ENCODE data around the gene ZBTB45.
A peak's percentile ranks its signal among the peaks of the same experiment; 100 is the strongest.

The ZBTB45 gene
- 3.9 to 6.2 (median 6.2) reads per million in 4 donors for total RNA-seq

GRCh38 chr19:58519355-58520256, at the start of gene ZBTB45:
Gene ZBTB45 (minus strand): TSS chr19:58519810. CDS start chr19:58517673, 2,137 bp downstream.
- DNase-seq, result peak; percentile 79 to 96 (median 83)

GRCh38 chr19:58568453-58569130, 49.0 kb upstream of the ZBTB45 start:
- no peak for DNase-seq

GRCh38 chr19:58566989-58567388, 47.4 kb upstream of the ZBTB45 start:
- DNase-seq, result no peak

GRCh38 chr19:58563823-58564222, 44.2 kb upstream of the ZBTB45 start:
- no peak for DNase-seq

GRCh38 chr19:58563034-58563573, 43.5 kb upstream of the ZBTB45 start:
- DNase-seq, result peak in 1 of 5 donors; percentile 49

- DNase-seq, result peak in 2 of 5 donors; percentile 30 to 68
These were observed 42.8 kb upstream of the ZBTB45 start for GRCh38 chr19:58562122-58563033.

GRCh38 chr19:58561373-58562121, 41.9 kb upstream of the ZBTB45 start:
- no peak for DNase-seq

GRCh38 chr19:58560921-58561320, 41.3 kb upstream of the ZBTB45 start:
- no peak for DNase-seq

GRCh38 chr19:58560007-58560887, 40.6 kb upstream of the ZBTB45 start:
- DNase-seq, result no peak

GRCh38 chr19:58559275-58560006, 39.8 kb upstream of the ZBTB45 start:
- peak in 3 of 5 donors; percentile 34 to 79 (median 40) for DNase-seq

GRCh38 chr19:58558623-58559274, 39.1 kb upstream of the ZBTB45 start:
- DNase-seq, result peak; percentile 99 to 100 (median 99)

- peak; percentile 46 to 63 (median 56) for DNase-seq
These were observed 38.5 kb upstream of the ZBTB45 start, which contains the start of gene UBE2M for GRCh38 chr19:58558066-58558622. Gene UBE2M (minus strand): TSS chr19:58558611. CDS start chr19:58558381, 230 bp downstream.

GRCh38 chr19:58557221-58558065, 37.8 kb upstream of the ZBTB45 start:
- DNase-seq, result no peak

- no peak for DNase-seq
These were observed 37.1 kb upstream of the ZBTB45 start for GRCh38 chr19:58556622-58557220.

- DNase-seq, result no peak
These were observed 36.5 kb upstream of the ZBTB45 start for GRCh38 chr19:58555920-58556621.

GRCh38 chr19:58555369-58555885, 35.8 kb upstream of the ZBTB45 start:
- no peak for DNase-seq
